ENCODE results near the gene TMPRSS6.

DNA sequence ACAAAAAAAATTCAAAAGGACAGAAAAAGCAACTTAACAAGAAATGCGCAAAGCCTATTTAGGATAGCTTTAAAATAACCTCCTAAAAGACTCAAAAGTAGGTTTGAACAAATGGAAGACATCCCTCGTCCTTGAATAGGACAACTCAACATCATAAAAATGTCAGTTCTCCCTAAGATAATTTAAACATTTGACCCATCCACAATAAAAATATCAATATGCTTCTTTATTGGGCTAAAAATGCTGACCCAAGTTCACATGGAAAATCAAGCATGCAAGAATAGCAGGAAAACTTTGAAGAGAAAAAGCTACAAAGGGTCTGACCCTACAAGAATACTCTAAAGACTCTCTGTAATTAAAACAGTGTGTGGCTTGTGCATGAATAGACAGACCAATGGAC is 70.0 kb downstream of the TMPRSS6 start:
- no peak for TF ChIP-seq EZH2phosphoT487 (IDR thresholded peaks at IDR 0.05; ENCODE audit: insufficient read depth, low read depth)
- TF ChIP-seq EZH2 (IDR thresholded peaks at IDR 0.05; ENCODE audit: insufficient read depth, poor library complexity, severe bottlenecking) = no peak
